DND-41 (cell line): ENCODE measurements around the gene CHD6.

Experiments
- ATAC-seq: fragments of 200-7000 bp; cut with Tn5 transposase; 3 replicates; pipeline ENCODE4 v1.9.1; 2021; ENCODE audit warnings: low read depth; ENCODE audit not compliant: insufficient read depth
- DNase-seq: peaks from one replicate; pipeline ENCODE4 v3.0.0-alpha.2; 2020
- H2AFZ ChIP-seq: 2 replicates; pipeline ENCODE4 v1.6.0; 2012; ENCODE audit warnings: low read depth, low read length
- H3K27ac ChIP-seq: 2 replicates; pipeline ENCODE4 v1.5.1; 2012; ENCODE audit warnings: low read length, inconsistent platforms
- H3K27me3 ChIP-seq: fragments of 200-600 bp; sonication (generic); 2 replicates; pipeline ENCODE4 v1.6.0; 2012; ENCODE audit warnings: low read length, mild to moderate bottlenecking, inconsistent platforms; ENCODE audit not compliant: insufficient read depth, poor library complexity
- H3K36me3 ChIP-seq: 2 replicates; pipeline ENCODE4 v1.5.1; 2012; ENCODE audit warnings: low read length, inconsistent platforms; ENCODE audit not compliant: insufficient read depth
- H3K4me1 ChIP-seq: 2 replicates; pipeline ENCODE4 v1.5.1; 2012; ENCODE audit warnings: mild to moderate bottlenecking, low read length; ENCODE audit not compliant: insufficient read depth
- H3K4me2 ChIP-seq: 2 replicates; pipeline ENCODE4 v1.6.0; 2012; ENCODE audit warnings: mild to moderate bottlenecking, moderate library complexity, low read length, inconsistent platforms; ENCODE audit not compliant: insufficient read depth
- H3K4me3 ChIP-seq, 2 experiments: fragments of 200-600 bp in 1 of 2; shearing (Covaris generic) in 1 of 2; 2 replicates each; pipeline ENCODE4 v1.5.1; 2012 to 2016; ENCODE audit warnings: inconsistent platforms in 2 of 2, low read length in 2 of 2, mild to moderate bottlenecking in 2 of 2, low read depth in 1 of 2, moderate library complexity in 1 of 2
- H3K79me2 ChIP-seq: 2 replicates; pipeline ENCODE4 v1.6.0; 2012; ENCODE audit warnings: low read length, inconsistent platforms; ENCODE audit not compliant: insufficient read depth
- H3K9ac ChIP-seq: 2 replicates; pipeline ENCODE4 v1.6.0; 2012; ENCODE audit warnings: low read depth, mild to moderate bottlenecking, inconsistent platforms, low read length, moderate library complexity
- H3K9me3 ChIP-seq: 2 replicates; pipeline ENCODE4 v1.5.1; 2012; ENCODE audit warnings: low read length, moderate library complexity, mild to moderate bottlenecking, inconsistent platforms; ENCODE audit not compliant: insufficient read depth, severe bottlenecking
- H4K20me1 ChIP-seq: 2 replicates; pipeline ENCODE4 v1.6.0; 2012; ENCODE audit warnings: low read length; ENCODE audit not compliant: insufficient read depth
- CTCF ChIP-seq: IDR thresholded peaks from 2 replicates; pipeline ENCODE4 v1.5.1; 2012; ENCODE audit warnings: borderline replicate concordance, low read length, moderate library complexity, mild to moderate bottlenecking; ENCODE audit not compliant: poor library complexity, severe bottlenecking; ENCODE audit errors: extremely low read depth
- EZH2 ChIP-seq: IDR thresholded peaks from 3 replicates; pipeline ENCODE4 v1.6.1; 2012; ENCODE audit warnings: borderline replicate concordance, low read depth, mild to moderate bottlenecking, moderate library complexity, low read length, inconsistent platforms; ENCODE audit not compliant: severe bottlenecking

CHD6 gene, protein sequence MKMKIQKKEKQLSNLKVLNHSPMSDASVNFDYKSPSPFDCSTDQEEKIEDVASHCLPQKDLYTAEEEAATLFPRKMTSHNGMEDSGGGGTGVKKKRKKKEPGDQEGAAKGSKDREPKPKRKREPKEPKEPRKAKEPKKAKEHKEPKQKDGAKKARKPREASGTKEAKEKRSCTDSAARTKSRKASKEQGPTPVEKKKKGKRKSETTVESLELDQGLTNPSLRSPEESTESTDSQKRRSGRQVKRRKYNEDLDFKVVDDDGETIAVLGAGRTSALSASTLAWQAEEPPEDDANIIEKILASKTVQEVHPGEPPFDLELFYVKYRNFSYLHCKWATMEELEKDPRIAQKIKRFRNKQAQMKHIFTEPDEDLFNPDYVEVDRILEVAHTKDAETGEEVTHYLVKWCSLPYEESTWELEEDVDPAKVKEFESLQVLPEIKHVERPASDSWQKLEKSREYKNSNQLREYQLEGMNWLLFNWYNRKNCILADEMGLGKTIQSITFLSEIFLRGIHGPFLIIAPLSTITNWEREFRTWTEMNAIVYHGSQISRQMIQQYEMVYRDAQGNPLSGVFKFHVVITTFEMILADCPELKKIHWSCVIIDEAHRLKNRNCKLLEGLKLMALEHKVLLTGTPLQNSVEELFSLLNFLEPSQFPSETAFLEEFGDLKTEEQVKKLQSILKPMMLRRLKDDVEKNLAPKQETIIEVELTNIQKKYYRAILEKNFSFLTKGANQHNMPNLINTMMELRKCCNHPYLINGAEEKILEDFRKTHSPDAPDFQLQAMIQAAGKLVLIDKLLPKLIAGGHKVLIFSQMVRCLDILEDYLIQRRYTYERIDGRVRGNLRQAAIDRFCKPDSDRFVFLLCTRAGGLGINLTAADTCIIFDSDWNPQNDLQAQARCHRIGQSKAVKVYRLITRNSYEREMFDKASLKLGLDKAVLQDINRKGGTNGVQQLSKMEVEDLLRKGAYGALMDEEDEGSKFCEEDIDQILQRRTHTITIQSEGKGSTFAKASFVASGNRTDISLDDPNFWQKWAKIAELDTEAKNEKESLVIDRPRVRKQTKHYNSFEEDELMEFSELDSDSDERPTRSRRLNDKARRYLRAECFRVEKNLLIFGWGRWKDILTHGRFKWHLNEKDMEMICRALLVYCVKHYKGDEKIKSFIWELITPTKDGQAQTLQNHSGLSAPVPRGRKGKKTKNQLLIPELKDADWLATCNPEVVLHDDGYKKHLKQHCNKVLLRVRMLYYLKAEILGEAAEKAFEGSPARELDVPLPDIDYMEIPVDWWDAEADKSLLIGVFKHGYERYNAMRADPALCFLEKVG (N-terminal part only)

DNA sequence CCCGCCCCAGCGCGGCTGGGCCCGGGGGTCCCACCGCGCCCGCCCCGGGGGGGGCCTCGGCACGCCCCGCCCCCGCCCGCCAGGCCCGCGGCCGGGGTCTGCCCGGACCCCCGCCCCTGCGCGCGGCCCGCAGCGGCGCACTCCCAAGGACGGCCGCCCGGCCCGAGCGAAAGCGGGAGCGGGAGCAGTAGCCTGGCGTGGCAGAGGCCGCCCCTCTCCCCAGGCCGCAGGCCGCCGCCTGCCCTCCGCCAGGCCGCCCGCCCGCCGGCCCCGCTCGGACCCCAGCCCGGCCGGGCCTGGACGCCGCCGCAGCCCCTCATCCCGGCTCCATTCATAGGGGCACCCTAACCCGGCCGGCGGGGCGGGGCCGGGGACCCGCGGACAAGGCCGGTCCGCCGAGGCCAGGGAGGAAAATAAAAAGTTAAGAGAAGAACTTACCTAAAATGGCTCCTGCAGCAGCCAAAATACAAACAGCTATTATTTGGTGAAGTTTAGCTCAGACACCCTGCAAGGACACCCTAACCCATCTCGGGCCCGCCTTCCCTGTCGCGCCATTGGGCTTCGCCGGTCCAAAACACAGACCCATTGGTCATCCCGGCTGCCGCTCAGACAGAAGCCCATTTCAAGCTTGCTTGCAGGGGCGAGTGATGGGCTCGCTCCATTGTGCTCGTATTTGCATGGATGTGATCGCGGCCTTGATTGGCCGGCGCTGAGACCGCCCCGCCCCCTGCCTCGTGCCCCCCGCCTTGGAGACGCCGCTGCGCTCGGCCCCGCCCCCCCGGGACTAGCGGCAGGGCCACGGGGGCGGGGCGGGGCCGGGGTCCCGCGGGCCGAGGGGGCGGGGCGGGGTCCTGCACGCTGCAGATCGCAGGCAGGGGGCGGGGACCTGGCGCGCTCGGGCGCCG lies at the start of gene CHD6:
Gene CHD6, minus strand, starts transcription at position 476 of the 905 bp plus-strand sequence. CDS start 67,040 bp downstream, outside the sequence.
- peaks cover 11% of the 10 kb centered on the region for H3K27me3 ChIP-seq
- TF ChIP-seq CTCF, result no peak
- TF ChIP-seq EZH2, result no peak
- DNase-seq, result peak; percentile 100
- H3K9me3 ChIP-seq, result no peaks in the 10 kb centered on the region
- H4K20me1 ChIP-seq, result peaks cover 41% of the 10 kb centered on the region
- no peaks in the 10 kb centered on the region for H3K36me3 ChIP-seq
- H3K27ac ChIP-seq, result peak within 1 kb of the TSS; percentile 79
- peak within 1 kb of the TSS; percentile 83 for H3K9ac ChIP-seq
- peak within 1 kb of the TSS; percentile 74 for H2AFZ ChIP-seq
- peaks cover 46% of the 10 kb centered on the region for H3K79me2 ChIP-seq
- H3K4me1 ChIP-seq, result peaks cover 37% of the 10 kb centered on the region
- peak within 1 kb of the TSS; percentile 78 for H3K4me2 ChIP-seq
- H3K4me3 ChIP-seq, result peak within 1 kb of the TSS; percentile 57 to 72
- peak; percentile 96 for ATAC-seq

- Histone ChIP-seq H3K27ac (no peak overlapping the region), H3K9me3 (no peaks in the 10 kb centered on the region), H3K36me3 (no peaks in the 10 kb centered on the region), H3K27me3 (peaks cover 19% of the 10 kb centered on the region), H3K4me3 (no peak overlapping the region), H3K4me2 (no peak overlapping the region), H3K9ac (no peak overlapping the region), H4K20me1 (no peaks in the 10 kb centered on the region), H3K4me1 (no peaks in the 10 kb centered on the region), H3K79me2 (no peaks in the 10 kb centered on the region), H2AFZ (no peak overlapping the region)
- ATAC-seq (no peak), DNase-seq (no peak)
- no peak for TF ChIP-seq EZH2
- TF ChIP-seq CTCF, result no peak
Observed at GRCh38 chr20:41664584-41664983, 46.4 kb upstream of the CHD6 start.

GRCh38 chr20:41657655-41658054 lies 39.5 kb upstream of the CHD6 start:
- no peak for ATAC-seq

More at GRCh38 chr20:41657655-41658054, 39.5 kb upstream of the CHD6 start:
- Histone ChIP-seq H3K4me3 (no peak overlapping the region), H3K9me3 (no peaks in the 10 kb centered on the region), H3K9ac (no peak overlapping the region), H2AFZ (no peak overlapping the region), H3K27me3 (peaks cover 5% of the 10 kb centered on the region), H3K79me2 (no peaks in the 10 kb centered on the region), H3K4me1 (no peaks in the 10 kb centered on the region), H3K27ac (no peak overlapping the region), H3K4me2 (no peak overlapping the region), H3K36me3 (no peaks in the 10 kb centered on the region), H4K20me1 (no peaks in the 10 kb centered on the region)
- TF ChIP-seq EZH2, result no peak
- TF ChIP-seq CTCF, result no peak
- DNase-seq, result no peak
